HepG2 (cell line): Measurements from ENCODE around the gene SELENOI. TPM values are rescaled to one million over a fixed set of nuclear protein-coding genes. Genes with fewer than 3 reads are reported as not detected.

Experiments used
- ATAC-seq: fragments of 200-7000 bp; cut with Tn5 transposase; 3 replicates; pipeline ENCODE4 v1.9.1; 2020; ENCODE audit warnings: mild to moderate bottlenecking, moderate library complexity
- BruUV-seq: library from RNA; stranded (reverse); fragments of 400-500 nt; replicated peaks from 2 replicates; lab custom pipeline; 2021; lab: Mats Ljungman, UMichigan
- CTCF ChIA-PET: fragments of 300-600 bp; formaldehyde crosslinking; extraction: SDS; loops from one replicate; lab custom pipeline; 2021; ENCODE audit warnings: low total read pairs, inconsistent platforms, low intra/inter-chr PET ratio; lab: Yijun Ruan, JAX
- POLR2A ChIA-PET: fragments of 350-600 bp; sonication (Branson Sonifier 250); formaldehyde crosslinking; loops from one replicate; lab custom pipeline; 2020; ENCODE audit warnings: antibody characterized with exemption, inconsistent platforms; lab: Yijun Ruan, JAX
- DNase-seq: peaks from one replicate; pipeline ENCODE4 v3.0.0-alpha.2; 2015; ENCODE audit warnings: low spot score
- FAIRE-seq: peaks from 3 replicates; lab custom pipeline; 2011; peaks lifted over from hg19 to GRCh38; lab: Jason Lieb, UNC
- H2AFZ ChIP-seq: one replicate; pipeline ENCODE4 v1.6.1; 2011; ENCODE audit warnings: low read length, inconsistent platforms
- H3K27ac ChIP-seq: fragments of 300-600 bp; 3 replicates; pipeline ENCODE4 v1.8.0; 2011; ENCODE audit warnings: mixed run types, mild to moderate bottlenecking, mixed read lengths, low read length, inconsistent platforms; ENCODE audit not compliant: insufficient read depth; ENCODE audit errors: extremely low read length
- H3K27me3 ChIP-seq, 2 experiments: fragments of 200-600 bp in 1 of 2; 2 replicates in 1 of 2; 3 replicates in 1 of 2; pipeline versions ENCODE4 v1.6.0 to v1.8.0; 2011; ENCODE audit warnings: low read length in 2 of 2, mild to moderate bottlenecking in 2 of 2, moderate library complexity in 2 of 2, inconsistent platforms in 1 of 2; ENCODE audit not compliant: insufficient read depth in 2 of 2, control insufficient read depth in 1 of 2
- H3K36me3 ChIP-seq, 2 experiments: fragments of 200-600 bp in 1 of 2; replicated peaks in 1 of 2; 2 replicates in 1 of 2; 3 replicates in 1 of 2; pipeline versions ENCODE4 v1.5.1 to v1.8.0; 2011; ENCODE audit warnings: low read length in 2 of 2, inconsistent platforms in 1 of 2; ENCODE audit not compliant: insufficient read depth in 2 of 2, control insufficient read depth in 1 of 2
- H3K4me1 ChIP-seq: 2 replicates; pipeline ENCODE4 v1.5.1; 2012; ENCODE audit warnings: low read length, inconsistent platforms; ENCODE audit not compliant: insufficient read depth
- H3K4me2 ChIP-seq: 2 replicates; pipeline ENCODE4 v1.6.0; 2011; ENCODE audit warnings: low read depth, low read length, inconsistent platforms
- H3K4me3 ChIP-seq, 3 experiments: fragments of 200-600 bp in 1 of 3; sonication (generic), shearing (Covaris generic) in 1 of 3; replicated peaks in 1 of 3; 2 replicates each; pipeline ENCODE4 v1.5.1; 2011 to 2016; ENCODE audit warnings: low read length in 3 of 3, inconsistent platforms in 2 of 3, low read depth in 2 of 3, mild to moderate bottlenecking in 2 of 3, control low read depth in 1 of 3, mixed read lengths in 1 of 3; ENCODE audit not compliant: insufficient read depth in 1 of 3
- H3K79me2 ChIP-seq: one replicate; pipeline ENCODE4 v1.6.1; 2011; ENCODE audit warnings: low read length, inconsistent platforms; ENCODE audit not compliant: insufficient read depth
- H3K9ac ChIP-seq: 2 replicates; pipeline ENCODE4 v1.6.0; 2011; ENCODE audit warnings: mild to moderate bottlenecking, low read depth, low read length, inconsistent platforms; ENCODE audit not compliant: insufficient read depth
- H3K9me3 ChIP-seq: 2 replicates; pipeline ENCODE4 v1.5.1; 2012; ENCODE audit warnings: mild to moderate bottlenecking, low read length
- H4K20me1 ChIP-seq: 2 replicates; pipeline ENCODE4 v1.6.0; 2011; ENCODE audit warnings: inconsistent platforms, mild to moderate bottlenecking, low read length, moderate library complexity; ENCODE audit not compliant: insufficient read depth
- ARNTL ChIP-seq: sonication (generic); formaldehyde crosslinking; IDR thresholded peaks from 2 replicates; pipeline ENCODE4 v1.4.0; 2020; ENCODE audit warnings: mild to moderate bottlenecking, missing genetic modification reagents
- FIP1L1 ChIP-seq: fragments of 200-400 bp; formaldehyde crosslinking; IDR thresholded peaks from 2 replicates; pipeline ENCODE4 v1.6.1; 2018; ENCODE audit warnings: low read depth, mild to moderate bottlenecking, low read length, moderate library complexity, borderline replicate concordance; ENCODE audit not compliant: insufficient read depth
- FOXA1 ChIP-seq, 2 experiments: fragments of 450-650 bp in 1 of 2; sonication (generic) in 1 of 2; formaldehyde crosslinking in 1 of 2; IDR thresholded peaks; 2 replicates each; pipeline versions ENCODE4 v1.4.0 to v1.6.1; 2016 to 2020; ENCODE audit warnings: missing genetic modification reagents in 1 of 2
- FOXK1 ChIP-seq: sonication (generic); formaldehyde crosslinking; IDR thresholded peaks from 2 replicates; pipeline ENCODE4 v1.4.0; 2020; ENCODE audit warnings: low read depth, missing genetic modification reagents, borderline replicate concordance
- FOXP1 ChIP-seq, 2 experiments: fragments of 450-650 bp in 1 of 2; IDR thresholded peaks; 2 replicates each; pipeline ENCODE4 v1.6.1; 2017 to 2018; ENCODE audit warnings: antibody characterized with exemption in 1 of 2
- HHEX ChIP-seq: IDR thresholded peaks from 2 replicates; pipeline ENCODE4 v1.6.1; 2016; ENCODE audit warnings: control low read depth
- KAT8 ChIP-seq: IDR thresholded peaks from 2 replicates; pipeline ENCODE4 v1.6.1; 2016; ENCODE audit warnings: missing genetic modification reagents, missing compliant biosample characterization
- MXD4 ChIP-seq: IDR thresholded peaks from 2 replicates; pipeline ENCODE4 v1.6.1; 2016; ENCODE audit warnings: mild to moderate bottlenecking, missing biosample characterization, missing genetic modification reagents
- NR2F6 ChIP-seq, 2 experiments: IDR thresholded peaks; 2 replicates each; pipeline ENCODE4 v1.6.1; 2016; ENCODE audit warnings: antibody characterized with exemption in 1 of 2, mild to moderate bottlenecking in 1 of 2
- SP5 ChIP-seq: IDR thresholded peaks from 2 replicates; pipeline ENCODE4 v1.6.1; 2016; ENCODE audit warnings: low read depth, borderline replicate concordance
- ZC3H4 ChIP-seq: sonication (generic); formaldehyde crosslinking; IDR thresholded peaks from 2 replicates; pipeline ENCODE4 v1.4.0; 2020; ENCODE audit warnings: missing genetic modification reagents, borderline replicate concordance
- ZKSCAN5 ChIP-seq: sonication (generic); formaldehyde crosslinking; IDR thresholded peaks from 2 replicates; pipeline ENCODE4 v1.5.1; 2020; ENCODE audit warnings: mild to moderate bottlenecking, missing genetic modification reagents
- ZNF160 ChIP-seq: sonication (generic); formaldehyde crosslinking; IDR thresholded peaks from 2 replicates; pipeline ENCODE4 v1.8.0; 2022; ENCODE audit warnings: mild to moderate bottlenecking, inconsistent platforms, missing genetic modification reagents
- ZNF431 ChIP-seq: sonication (generic); formaldehyde crosslinking; IDR thresholded peaks from 2 replicates; pipeline ENCODE4 v1.9.0; 2022; ENCODE audit warnings: missing genetic modification reagents, low read depth, mild to moderate bottlenecking, borderline replicate concordance
- ZNF549 ChIP-seq: sonication (generic); formaldehyde crosslinking; IDR thresholded peaks from 2 replicates; pipeline ENCODE4 v1.5.0; 2020; ENCODE audit warnings: missing genetic modification reagents
- ZNF563 ChIP-seq: sonication (generic); formaldehyde crosslinking; IDR thresholded peaks from 2 replicates; pipeline ENCODE4 v1.8.0; 2022; ENCODE audit warnings: mild to moderate bottlenecking, moderate library complexity, missing genetic modification reagents
- ZNF768 ChIP-seq: sonication (generic); formaldehyde crosslinking; IDR thresholded peaks from 2 replicates; pipeline ENCODE4 v1.4.0; 2020; ENCODE audit warnings: missing genetic modification reagents
- WGBS: methylation state at CpG from one replicate; pipeline ENCODE4 v1.1.6; 2017; ENCODE audit warnings: low lambda C conversion rate; 5-methylcytosine and 5-hydroxymethylcytosine counted together
- in situ Hi-C: cut with HindIII; loops from 2 replicates; pipeline ENCODE4 v1.10.0; 2017; ENCODE audit warnings: low pct_unique_long_range_greater_than_20kb; ENCODE audit not compliant: extremely low pct_ligation_motif_present
- intact Hi-C: fragments of 100-400 bp; cut with micrococcal nuclease; formaldehyde crosslinking; loops from one replicate; pipeline ENCODE4 v1.10.0; 2022; ENCODE audit not compliant: unreplicated experiment
- polyA plus RNA-seq, 8 experiments: library from polyadenylated mRNA; depleted of rRNA in 3 of 8; stranded (reverse) in 7 of 8; unstranded in 1 of 8; fragments of >200 nt; fragmentation: Illumina TruSeq in 4 of 8; extraction: Trizol in 4 of 8; gene quantifications; 2 replicates each; pipeline versions ENCODE4 v1.2.1 to v1.2.3, GENCODE V29; 2011 to 2016; ENCODE audit warnings: low read depth in 4 of 8, missing spikeins in 1 of 8, mixed read lengths in 1 of 8; ENCODE audit not compliant: insufficient read depth in 1 of 8
- total RNA-seq, 5 experiments: library from RNA; depleted of rRNA; stranded (reverse); fragments of >200 nt; fragmentation: Illumina TruSeq; extraction: Trizol; gene quantifications; 2 replicates each; pipeline ENCODE4 v1.2.3, GENCODE V29; 2016; ENCODE audit warnings: low read depth in 1 of 5
- TF ChIP-seq, protein P1 (sequence below): IDR thresholded peaks from 2 replicates; pipeline ENCODE4 v1.6.1; 2016; ENCODE audit warnings: low read depth
- TF ChIP-seq, protein P2 (sequence below): sonication (generic); formaldehyde crosslinking; IDR thresholded peaks from 2 replicates; pipeline ENCODE4 v1.4.0; 2020; ENCODE audit warnings: missing genetic modification reagents, borderline replicate concordance
- TF ChIP-seq, protein P3 (sequence below): fragments of 450-650 bp; IDR thresholded peaks from 2 replicates; pipeline ENCODE4 v1.6.1; 2017; ENCODE audit warnings: mild to moderate bottlenecking

Gene SELENOI
- total and polyA plus RNA-seq, 2 of the 13 experiments (the other 11 are each of a cell fraction or from before 2014, with no cell fraction given): 27.7 to 60.3 TPM

DNA sequence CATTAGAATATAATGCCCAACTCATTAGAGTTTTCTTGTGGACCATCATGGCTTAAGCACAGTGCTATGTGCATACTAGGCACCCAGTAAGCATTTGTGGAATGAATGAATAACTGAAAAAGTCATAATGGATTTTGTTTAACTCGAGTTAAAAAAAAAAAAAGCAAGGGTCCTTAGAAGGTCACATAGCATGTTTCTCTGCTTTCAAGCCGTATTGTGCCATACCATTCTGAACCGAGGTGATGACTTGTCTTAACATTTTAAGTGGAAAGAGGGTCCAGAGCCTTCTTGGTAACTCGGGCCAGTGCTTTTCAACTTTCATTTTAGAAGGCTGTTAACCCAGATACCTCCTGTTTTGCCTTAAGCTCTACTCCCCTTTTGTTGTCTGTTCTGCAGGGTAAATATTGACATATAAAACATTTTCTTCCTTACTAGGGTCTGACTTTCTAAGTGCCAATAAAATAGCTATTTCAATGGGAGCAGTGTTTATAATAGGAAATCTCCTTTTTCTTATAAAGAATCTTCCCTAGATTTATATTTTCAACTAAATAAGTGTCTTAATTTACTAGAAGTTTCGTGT is 1.4 kb downstream of the SELENOI start:
- Histone ChIP-seq H3K4me3 (peak overlapping the region; percentile 89 to 96 (median 94)), H3K79me2 (peaks cover 81% of the 10 kb centered on the region), H3K4me2 (peak overlapping the region; percentile 95), H4K20me1 (peaks cover 24% of the 10 kb centered on the region), H3K36me3 (no peaks in the 10 kb centered on the region), H3K4me1 (peaks cover 71% of the 10 kb centered on the region), H3K9me3 (no peaks in the 10 kb centered on the region), H2AFZ (no peak overlapping the region), H3K9ac (peak overlapping the region; percentile 90), H3K27ac (peak overlapping the region; percentile 68), H3K27me3 (no peaks in the 10 kb centered on the region; a peak in 1 of 5 replicates)
- intact Hi-C loops (loop anchor here (5.0 kb wide), 1 partner anchor 120 kb away; no protein-coding TSS in a partner anchor), in situ Hi-C loops (loop anchor here (25.0 kb wide), 1 partner anchor 360 kb away; the partner anchor contains the start of gene KIF3C)
- 3% methylated on average over 5 of the region's 5 CpGs for WGBS
- ATAC-seq (no peak), FAIRE-seq (no peak), DNase-seq (no peak)
- no TSS peak for BruUV-seq
- ChIA-PET POLR2A (interaction anchor here (0.8 to 3.1 kb wide), 2 partner anchors 103 to 110 kb away, joined by 4 to 52 read pairs; partner anchors contain the start of genes HADHA and HADHB), CTCF (no interaction called here)
- TF ChIP-seq HHEX (no peak), NR2F6 (IDR thresholded peaks at IDR 0.05) (no peak), NR2F6 (CRISPR knock-in tag; IDR thresholded peaks at IDR 0.05) (no peak), FIP1L1 (no peak), ZNF768 (CRISPR knock-in tag) (no peak), ZNF160 (CRISPR knock-in tag) (no peak), ZNF431 (CRISPR knock-in tag) (no peak), ARNTL (CRISPR knock-in tag) (no peak), ZNF563 (CRISPR knock-in tag) (no peak), KAT8 (CRISPR knock-in tag) (no peak), MXD4 (CRISPR knock-in tag) (no peak), ZKSCAN5 (CRISPR knock-in tag) (no peak), SP5 (no peak), ZNF549 (CRISPR knock-in tag) (no peak), FOXK1 (CRISPR knock-in tag) (peak; percentile 25; the same call in 1 of the 2 replicates), ZC3H4 (CRISPR knock-in tag) (no peak), FOXP1 (IDR thresholded peaks at IDR 0.05) (no peak), FOXP1 (CRISPR knock-in tag; IDR thresholded peaks at IDR 0.05) (peak; percentile 68), FOXA1 (IDR thresholded peaks at IDR 0.05) (peak; percentile 29; the same call in 1 of the 2 replicates), FOXA1 (CRISPR knock-in tag; IDR thresholded peaks at IDR 0.05) (peak; percentile 50)
- TF ChIP-seq, protein P1, sequence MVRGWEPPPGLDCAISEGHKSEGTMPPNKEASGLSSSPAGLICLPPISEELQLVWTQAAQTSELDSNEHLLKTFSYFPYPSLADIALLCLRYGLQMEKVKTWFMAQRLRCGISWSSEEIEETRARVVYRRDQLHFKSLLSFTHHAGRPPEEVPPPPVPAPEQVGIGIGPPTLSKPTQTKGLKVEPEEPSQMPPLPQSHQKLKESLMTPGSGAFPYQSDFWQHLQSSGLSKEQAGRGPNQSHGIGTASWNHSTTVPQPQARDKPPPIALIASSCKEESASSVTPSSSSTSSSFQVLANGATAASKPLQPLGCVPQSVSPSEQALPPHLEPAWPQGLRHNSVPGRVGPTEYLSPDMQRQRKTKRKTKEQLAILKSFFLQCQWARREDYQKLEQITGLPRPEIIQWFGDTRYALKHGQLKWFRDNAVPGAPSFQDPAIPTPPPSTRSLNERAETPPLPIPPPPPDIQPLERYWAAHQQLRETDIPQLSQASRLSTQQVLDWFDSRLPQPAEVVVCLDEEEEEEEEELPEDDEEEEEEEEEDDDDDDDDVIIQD: peak; percentile 36; the same call in 1 of the 2 replicates
- TF ChIP-seq, protein P2, sequence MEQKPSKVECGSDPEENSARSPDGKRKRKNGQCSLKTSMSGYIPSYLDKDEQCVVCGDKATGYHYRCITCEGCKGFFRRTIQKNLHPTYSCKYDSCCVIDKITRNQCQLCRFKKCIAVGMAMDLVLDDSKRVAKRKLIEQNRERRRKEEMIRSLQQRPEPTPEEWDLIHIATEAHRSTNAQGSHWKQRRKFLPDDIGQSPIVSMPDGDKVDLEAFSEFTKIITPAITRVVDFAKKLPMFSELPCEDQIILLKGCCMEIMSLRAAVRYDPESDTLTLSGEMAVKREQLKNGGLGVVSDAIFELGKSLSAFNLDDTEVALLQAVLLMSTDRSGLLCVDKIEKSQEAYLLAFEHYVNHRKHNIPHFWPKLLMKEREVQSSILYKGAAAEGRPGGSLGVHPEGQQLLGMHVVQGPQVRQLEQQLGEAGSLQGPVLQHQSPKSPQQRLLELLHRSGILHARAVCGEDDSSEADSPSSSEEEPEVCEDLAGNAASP (CRISPR knock-in tag): no peak
- TF ChIP-seq, protein P3, sequence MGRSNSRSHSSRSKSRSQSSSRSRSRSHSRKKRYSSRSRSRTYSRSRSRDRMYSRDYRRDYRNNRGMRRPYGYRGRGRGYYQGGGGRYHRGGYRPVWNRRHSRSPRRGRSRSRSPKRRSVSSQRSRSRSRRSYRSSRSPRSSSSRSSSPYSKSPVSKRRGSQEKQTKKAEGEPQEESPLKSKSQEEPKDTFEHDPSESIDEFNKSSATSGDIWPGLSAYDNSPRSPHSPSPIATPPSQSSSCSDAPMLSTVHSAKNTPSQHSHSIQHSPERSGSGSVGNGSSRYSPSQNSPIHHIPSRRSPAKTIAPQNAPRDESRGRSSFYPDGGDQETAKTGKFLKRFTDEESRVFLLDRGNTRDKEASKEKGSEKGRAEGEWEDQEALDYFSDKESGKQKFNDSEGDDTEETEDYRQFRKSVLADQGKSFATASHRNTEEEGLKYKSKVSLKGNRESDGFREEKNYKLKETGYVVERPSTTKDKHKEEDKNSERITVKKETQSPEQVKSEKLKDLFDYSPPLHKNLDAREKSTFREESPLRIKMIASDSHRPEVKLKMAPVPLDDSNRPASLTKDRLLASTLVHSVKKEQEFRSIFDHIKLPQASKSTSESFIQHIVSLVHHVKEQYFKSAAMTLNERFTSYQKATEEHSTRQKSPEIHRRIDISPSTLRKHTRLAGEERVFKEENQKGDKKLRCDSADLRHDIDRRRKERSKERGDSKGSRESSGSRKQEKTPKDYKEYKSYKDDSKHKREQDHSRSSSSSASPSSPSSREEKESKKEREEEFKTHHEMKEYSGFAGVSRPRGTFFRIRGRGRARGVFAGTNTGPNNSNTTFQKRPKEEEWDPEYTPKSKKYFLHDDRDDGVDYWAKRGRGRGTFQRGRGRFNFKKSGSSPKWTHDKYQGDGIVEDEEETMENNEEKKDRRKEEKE: no peak
